Measurements from ENCODE around the gene MAGI2.
A peak's percentile ranks its signal among the peaks of the same experiment; 100 is the strongest.

MAGI2 gene

GRCh38 chr7:78175330-78176100 is 1278.0 kb downstream of the MAGI2 start:
- no peak for DNase-seq (ENCODE audit: low read depth)

- no peak for DNase-seq (ENCODE audit: low read depth)
Measured at GRCh38 chr7:78173666-78174065, 1279.8 kb downstream of the MAGI2 start.

GRCh38 chr7:78172933-78173591 is 1280.4 kb downstream of the MAGI2 start:
- no peak for DNase-seq (ENCODE audit: low read depth)

DNA sequence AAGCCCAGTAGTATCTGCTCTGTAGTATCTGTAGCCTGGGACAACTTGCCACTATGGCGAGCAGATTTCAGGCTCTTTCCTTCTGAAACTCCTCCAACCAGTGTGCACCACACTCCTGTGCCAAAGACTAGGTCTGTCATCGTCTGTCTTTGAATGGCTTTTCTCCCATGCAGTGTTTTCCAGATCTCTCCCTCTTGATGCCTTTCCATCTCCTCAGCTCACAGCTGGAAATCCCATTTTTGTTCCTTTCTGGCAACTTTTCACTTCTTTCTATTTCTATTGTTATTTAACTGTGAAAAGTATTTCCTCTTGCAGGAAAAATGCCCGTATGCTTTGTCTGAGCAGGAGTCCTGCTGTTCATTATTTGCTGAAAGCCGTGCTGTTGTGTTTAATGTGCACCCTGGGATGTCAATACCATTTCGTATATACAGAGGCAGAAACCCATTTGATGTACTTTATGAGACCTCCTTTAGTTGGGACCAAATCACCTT is 1281.2 kb downstream of the MAGI2 start:
- DNase-seq (ENCODE audit: low read depth), result no peak

GRCh38 chr7:78171398-78171797 is 1282.1 kb downstream of the MAGI2 start:
- DNase-seq (ENCODE audit: low read depth), result no peak

- no peak for DNase-seq (ENCODE audit: low read depth)
Measured at GRCh38 chr7:78170815-78171214, 1282.7 kb downstream of the MAGI2 start.

DNA sequence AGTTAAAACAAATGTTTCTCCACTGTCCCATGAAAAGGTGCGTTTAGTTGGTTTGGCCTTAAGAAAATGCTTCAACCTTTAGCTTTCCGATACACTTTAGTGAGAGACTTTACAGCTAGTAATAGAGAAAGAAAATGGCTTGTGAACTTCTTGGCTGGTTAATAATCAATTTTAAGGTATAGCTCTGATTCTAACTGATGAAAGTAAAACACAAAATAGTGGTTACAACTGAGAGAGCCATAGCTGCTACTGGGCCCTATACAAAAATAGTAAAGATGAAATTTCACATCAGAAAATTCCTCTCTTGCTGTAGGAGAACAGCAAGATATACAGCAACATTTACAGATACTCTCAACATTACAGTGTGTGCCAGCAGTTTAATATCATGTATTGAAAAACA is 1283.5 kb downstream of the MAGI2 start:
- no peak for DNase-seq (ENCODE audit: low read depth)

- no peak for DNase-seq (ENCODE audit: low read depth)
Measured at GRCh38 chr7:78168865-78169264, 1284.6 kb downstream of the MAGI2 start.

DNA sequence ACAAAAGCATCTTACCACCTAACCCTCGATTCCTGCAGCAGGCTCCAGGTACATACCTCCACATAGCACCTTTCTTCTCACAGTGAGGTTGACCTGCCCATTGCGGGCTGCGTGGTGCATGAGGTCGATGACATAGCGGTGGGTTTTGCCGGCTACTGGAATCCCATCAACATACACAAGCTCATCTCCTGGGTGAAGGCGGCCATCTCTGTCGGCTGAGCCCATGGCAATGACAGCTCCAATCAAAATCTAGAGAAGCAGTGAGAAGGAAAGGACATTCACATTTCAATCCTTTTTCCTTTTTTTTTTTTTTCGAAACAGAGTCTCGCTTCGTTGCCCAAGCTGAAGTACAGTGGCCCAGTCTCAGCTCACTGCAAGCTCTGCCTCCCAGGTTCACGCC is 1285.6 kb downstream of the MAGI2 start:
- DNase-seq (ENCODE audit: low read depth), result no peak

DNA sequence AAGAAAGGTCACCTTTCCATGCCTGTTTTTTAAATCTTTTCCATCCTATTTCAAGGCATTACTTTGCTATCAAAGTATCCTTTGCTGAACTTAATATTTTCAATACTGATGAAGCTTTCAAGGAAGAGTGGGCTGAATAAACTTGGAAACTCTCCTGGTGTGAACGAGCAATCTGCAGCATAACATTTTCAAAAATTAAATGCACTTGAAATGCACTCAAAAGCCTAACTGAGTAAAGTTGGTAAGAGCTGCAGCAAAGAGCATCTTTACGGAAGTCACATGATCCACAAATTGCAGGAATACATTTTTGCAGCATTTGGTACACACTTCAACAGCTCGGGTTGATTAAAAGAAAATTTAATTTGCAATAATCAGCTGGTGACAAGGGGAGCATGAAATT is 1287.6 kb downstream of the MAGI2 start:
- DNase-seq (ENCODE audit: low read depth), result no peak

- DNase-seq (ENCODE audit: low read depth), result no peak
Measured at GRCh38 chr7:78165454-78165853, 1288.0 kb downstream of the MAGI2 start.

GRCh38 chr7:78164459-78164858 is 1289.0 kb downstream of the MAGI2 start:
- no peak for DNase-seq (ENCODE audit: low read depth)

DNA sequence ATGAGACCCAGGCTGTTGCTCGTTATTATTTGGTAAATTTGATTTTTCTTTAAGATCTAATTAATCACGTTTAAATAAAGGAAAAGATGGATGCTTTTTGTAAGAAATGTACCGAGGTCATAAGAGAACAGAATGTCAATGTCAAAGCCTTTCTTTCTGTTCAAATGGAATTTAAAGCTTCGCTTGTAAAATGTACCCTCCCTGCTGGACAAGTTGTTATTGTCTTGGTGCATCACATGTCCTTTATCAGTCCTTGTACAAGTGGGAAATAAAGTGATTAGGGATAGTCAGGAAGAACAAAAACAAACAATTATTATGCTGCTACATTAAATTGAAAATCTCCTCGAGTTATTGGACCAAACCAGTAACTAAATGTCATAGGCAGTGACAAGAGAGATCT is 1291.7 kb downstream of the MAGI2 start:
- no peak for DNase-seq (ENCODE audit: low read depth)

DNA sequence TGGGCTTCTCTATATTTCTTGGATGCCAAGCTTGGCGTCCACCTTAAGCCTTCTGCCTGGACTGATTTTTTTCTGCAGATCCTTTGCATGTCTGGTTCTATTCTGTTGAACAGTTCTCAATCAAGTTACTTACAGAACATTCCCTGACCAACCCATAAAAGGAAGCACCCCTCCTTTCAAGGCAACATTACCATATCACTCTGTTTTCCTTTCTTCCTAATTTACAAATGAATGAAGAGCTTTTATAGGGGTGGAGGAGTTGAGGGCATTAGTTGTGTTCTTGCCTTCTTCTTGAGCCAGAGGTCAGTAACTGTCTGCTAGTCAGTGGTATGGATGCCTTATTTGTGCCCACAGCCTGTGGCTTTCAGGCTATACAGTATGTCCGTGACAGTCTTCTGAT is 1293.9 kb downstream of the MAGI2 start:
- DNase-seq (ENCODE audit: low read depth), result no peak

- DNase-seq (ENCODE audit: low read depth), result no peak
Measured at GRCh38 chr7:78153285-78153684, 1300.2 kb downstream of the MAGI2 start.

DNA sequence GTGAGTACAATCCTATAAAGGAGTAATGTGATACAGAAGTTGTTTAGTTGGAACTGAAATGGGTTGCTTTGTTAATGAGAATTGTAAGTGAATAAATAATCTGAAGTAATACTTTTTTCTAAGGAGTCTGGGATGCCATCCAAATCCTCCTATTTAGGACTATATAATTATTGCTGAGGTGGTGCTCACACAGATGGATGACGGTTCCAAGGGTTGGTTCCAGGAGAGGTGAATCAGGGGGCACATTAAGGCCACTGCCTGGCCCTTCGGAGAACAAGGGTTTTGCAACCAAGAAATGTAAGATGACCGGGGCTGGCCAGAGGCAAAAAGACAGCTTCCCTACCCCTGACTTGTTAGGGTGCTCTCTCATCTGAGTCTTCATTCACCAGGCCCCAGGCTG is 1302.2 kb downstream of the MAGI2 start:
- peak; percentile 91 for DNase-seq (ENCODE audit: low read depth)

- DNase-seq (ENCODE audit: low read depth), result peak; percentile 88
Measured at GRCh38 chr7:78149787-78150186, 1303.7 kb downstream of the MAGI2 start.

- DNase-seq (ENCODE audit: low read depth), result no peak
Measured at GRCh38 chr7:78148166-78148894, 1305.1 kb downstream of the MAGI2 start.

GRCh38 chr7:78146546-78146945 is 1306.9 kb downstream of the MAGI2 start:
- no peak for DNase-seq (ENCODE audit: low read depth)

DNA sequence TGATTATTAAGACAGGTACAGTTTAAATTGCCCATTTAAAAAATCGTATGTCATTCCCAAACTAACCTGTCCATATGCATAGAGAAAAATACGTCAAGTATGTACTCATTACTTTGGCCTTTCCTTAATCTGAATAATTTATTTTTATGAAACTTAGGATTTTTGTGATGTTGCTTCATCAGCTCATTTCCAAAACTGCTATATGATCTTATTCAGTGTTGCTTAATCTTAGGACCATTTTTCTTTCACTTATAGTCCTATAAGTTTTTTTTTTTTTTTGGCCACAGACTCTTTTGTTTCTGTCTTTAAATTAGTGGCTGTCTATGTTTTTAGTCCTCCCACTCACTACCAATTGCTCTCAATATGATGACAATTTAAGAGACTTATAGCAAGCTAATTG is 1309.8 kb downstream of the MAGI2 start:
- no peak for DNase-seq (ENCODE audit: low read depth)

GRCh38 chr7:78141522-78142281 is 1311.8 kb downstream of the MAGI2 start:
- DNase-seq (ENCODE audit: low read depth), result peak; percentile 55

DNA sequence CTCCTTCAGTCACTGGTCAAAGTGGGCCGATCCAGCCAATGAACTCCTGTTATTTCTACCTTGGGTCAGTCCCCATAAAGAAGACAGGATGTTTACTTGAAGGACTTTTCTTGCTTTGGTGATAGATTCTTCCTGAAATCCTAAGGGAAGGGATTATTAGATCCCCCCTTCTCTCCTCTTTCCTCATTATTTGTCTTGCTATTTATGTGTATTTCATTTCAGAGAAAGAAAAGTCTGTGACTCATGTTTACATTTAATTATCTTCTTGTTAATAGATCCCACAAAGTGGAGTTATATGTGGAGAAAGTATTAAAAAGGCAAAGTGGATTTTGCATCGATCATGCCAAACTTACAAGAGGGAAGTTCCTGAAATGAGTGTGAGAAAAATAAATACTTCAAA is 1313.4 kb downstream of the MAGI2 start:
- no peak for DNase-seq (ENCODE audit: low read depth)
